IPS DF 4.7 (cell line): ENCODE results near the gene GALNT16.
"Not testable (repeated sequence)": the region's sequence is repeated elsewhere in the genome, so short reads cannot be mapped to it uniquely, and the experiment has no call there.

ENCODE experiments used
- DNase-seq: peaks from one replicate; pipeline ENCODE4 v3.0.0-alpha.2; 2013; ENCODE audit warnings: low spot score; ENCODE audit errors: extremely low read depth

The GALNT16 gene

DNA sequence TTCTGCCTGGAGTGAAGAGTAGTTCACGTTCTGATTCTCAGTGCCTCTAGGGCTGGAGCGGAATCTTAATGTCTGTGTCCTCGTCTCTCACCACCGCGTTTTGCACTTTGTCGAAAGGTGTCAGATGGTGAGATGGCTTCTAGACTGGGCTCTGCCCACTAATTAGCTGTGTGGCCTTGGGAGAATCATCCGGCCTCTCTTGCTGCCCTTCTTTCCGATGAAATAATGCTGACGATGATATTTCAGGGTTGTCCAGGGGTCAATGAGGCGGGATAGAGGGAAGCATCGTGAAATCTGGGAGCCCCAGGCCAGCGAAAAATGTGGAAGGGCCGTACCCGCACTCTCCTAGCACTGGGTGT lies 811 bp upstream of the GALNT16 start:
- DNase-seq = no peak

DNA sequence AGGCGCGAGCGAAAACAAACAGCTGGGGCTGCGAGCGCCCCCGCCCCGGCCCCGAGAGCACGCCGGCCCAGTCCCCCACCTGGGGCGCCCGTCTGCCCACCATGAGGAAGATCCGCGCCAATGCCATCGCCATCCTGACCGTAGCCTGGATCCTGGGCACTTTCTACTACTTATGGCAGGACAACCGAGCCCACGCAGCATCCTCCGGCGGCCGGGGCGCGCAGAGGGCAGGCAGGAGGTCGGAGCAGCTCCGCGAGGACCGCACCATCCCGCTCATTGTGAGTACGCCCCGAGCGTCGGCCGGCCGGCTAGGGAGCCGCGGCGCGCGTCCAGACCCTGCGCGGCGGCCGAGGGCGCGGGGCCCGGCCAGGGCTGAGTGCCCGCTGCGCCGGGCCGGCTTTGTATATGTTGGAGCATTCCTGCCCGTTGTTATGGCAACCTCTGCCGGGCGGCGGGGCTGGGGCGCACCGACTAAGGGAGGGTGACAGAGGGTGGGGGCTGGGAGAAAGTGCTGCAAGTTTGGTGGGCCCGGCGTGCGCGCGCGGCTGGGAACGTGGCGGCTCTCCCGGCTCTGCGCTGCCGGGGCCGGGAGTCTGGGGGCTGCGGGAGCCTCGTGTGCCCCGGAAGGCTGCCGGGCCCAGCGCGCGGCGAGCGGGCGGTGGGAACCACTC lies 367 bp downstream of the GALNT16 start:
- no peak for DNase-seq

DNA sequence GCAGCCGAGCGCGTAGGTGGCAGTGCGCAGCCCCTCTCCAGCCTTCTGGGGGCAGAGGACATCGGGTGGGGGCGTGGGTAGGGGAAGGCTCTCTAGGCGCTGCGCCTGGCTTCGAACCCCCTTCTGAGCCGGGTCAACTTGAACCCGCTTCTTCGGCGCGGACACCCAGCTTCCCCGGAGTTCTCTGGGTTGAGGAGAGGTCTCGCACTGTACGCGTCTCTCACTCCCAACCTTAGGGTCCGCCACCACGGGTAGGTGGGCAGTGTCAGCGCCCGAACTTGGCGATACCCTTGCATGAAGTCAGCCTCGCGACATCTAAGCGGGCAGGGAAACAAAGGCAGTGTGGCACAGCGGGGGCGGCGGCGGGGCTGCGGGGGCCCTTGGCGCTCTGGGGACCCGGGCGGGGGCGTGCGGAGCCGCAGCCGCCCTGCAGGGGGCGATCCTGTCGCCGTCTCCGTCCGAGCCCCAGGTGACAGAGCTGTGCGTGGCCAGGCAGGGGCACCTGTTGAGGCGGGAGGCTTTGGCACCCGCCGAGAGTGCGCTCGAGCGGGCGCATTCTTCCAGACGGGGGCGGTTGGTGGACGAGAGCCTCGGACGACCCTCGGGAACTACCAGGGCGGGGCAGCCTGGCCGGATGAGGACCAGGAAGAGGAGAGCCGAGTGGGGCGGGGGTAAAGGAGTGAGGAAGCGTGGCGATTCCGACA lies 1.1 kb downstream of the GALNT16 start:
- DNase-seq = no peak

DNA sequence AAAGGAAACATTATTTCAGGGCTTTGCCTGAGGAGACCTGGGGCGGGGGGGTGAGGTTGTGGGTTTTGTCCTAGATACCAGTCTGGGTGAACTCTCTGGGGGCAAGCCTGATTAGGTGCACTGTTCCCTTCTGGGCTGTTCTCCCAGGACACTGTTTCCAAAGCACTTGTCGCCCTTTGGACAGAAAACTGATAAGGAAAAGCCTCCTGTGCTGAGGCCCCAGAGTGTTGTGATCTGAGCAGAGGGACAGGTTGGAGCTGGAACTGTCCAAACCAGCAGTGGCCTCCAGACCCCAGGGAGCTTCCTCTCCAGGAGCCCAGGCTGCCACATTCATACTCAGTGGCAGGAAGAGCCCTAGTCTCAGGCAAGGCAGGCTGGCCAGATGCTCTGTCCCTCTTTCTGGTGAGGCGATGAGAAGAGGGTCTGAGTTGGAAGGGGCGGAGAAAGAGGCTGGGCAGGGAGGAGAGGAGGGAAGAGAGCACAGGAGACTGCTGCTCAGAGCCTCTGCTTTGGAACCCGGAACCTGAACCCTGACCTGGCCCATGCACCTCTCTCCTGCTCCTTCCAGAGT lies 1.9 kb downstream of the GALNT16 start:
- no peak for DNase-seq

DNA sequence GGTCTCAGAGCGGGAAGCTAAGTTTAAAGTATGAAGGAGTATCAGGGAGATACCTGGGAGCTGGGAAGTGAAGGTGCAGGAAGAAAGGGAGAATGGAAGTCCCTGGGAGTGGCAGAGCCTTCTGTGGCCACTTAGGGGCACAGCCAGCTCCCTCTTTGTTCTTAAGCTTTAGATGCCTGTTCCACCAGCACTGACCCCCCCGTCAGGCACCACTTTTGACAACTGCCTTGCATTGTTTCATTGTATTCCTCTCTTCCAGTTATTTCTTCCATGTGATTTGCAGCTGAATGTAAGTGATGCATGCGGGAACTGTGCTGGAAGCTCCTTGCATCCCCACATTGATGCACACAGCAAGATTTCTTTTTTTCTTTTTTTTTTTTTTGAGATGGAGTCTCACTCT lies 2.6 kb downstream of the GALNT16 start:
- DNase-seq = no peak

DNA sequence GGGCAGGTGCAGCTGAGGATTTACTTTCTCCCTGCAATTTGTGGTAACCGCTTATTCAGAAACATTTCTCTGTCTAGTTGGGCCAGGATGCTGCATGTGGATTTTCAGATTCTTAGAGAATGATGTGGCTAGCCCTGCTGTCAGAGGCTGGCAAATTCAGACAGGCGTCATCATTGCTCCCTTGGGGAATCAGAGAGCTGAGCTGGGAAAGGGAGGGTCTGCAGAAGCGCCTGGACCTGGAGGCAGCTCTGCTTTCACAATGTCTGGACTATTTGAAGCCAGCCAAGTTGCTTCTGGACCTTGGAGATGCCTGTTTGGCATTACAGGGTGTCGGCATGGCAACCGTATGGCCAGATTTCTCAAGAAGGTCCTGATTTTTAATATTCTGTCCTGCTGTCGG lies 3.4 kb downstream of the GALNT16 start:
- DNase-seq = no peak

DNA sequence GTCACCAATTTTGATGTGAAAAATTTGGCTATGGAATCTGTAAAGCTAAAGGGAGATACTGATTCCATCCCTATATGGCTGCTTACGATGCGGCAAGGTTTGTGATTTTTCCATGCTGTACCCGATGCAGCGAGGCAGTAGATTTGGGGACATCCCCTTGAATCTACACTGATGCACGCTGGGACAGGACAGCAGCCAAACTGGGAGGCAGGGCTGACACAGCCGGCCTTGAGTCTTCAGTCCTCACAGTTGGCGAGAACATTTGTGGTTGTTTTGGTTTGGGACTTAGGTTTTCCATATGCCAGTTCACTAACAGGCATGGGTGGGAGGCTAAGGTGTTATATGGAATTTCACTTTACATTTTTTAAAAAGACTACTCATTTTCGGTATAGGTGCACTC lies 3.8 kb downstream of the GALNT16 start:
- DNase-seq = no peak

DNA sequence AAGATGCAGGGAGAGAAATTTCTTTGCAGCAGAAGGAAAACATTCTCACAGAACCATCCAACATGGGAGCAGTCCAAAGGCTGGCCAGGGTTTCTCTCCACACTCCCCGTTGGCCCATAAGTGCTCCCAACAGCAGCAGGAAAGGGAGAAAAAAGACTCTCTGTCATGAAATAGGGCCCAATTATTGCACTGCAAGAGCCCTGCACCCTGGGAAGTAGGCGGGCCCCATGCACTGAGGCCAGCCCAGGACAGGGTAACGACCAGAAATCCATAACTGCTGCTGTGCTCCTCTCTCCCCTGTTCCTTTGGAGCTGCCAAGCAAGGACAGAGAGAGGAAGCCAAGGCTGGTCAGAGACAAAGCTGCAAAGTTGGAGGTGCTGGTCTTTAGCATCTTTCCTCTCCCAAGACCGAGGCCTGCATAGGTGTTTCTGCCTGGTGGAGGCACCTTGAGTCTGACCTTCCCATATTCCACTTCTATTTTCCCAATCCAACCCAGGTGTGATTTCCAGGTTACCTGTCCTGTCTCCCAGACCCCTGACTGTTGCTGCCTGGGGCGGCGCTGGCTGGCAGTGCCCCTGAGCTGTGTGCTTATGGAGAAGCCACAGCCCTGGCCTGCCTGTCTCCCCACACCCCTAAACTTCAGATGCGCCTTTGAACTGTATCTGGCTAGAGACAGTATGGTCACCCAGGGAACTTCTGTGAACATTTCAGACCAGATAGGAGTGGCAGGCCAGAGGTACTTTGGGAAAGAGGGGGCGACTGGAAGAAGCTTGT lies 6.8 kb downstream of the GALNT16 start:
- DNase-seq = no peak

DNA sequence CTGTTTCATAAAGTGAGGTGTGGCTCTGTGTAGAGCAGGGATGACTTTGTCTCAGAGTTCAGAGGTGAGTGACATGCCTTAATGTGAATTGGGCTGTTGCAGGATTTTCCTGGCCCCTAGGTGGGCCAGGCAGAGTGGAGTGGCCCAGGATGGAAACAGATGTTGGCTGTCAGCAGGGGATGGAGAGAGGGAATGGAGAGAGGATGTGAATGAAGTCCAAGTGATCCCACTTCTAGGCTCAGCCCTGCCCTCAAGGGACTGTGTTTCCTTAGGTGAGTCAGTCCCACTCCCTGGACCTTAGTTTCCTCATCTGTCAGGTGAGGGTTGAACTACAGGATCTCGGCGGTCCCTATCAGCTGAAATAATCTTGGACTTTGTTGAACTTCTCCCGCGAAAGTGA lies 7.5 kb downstream of the GALNT16 start:
- no peak for DNase-seq

DNA sequence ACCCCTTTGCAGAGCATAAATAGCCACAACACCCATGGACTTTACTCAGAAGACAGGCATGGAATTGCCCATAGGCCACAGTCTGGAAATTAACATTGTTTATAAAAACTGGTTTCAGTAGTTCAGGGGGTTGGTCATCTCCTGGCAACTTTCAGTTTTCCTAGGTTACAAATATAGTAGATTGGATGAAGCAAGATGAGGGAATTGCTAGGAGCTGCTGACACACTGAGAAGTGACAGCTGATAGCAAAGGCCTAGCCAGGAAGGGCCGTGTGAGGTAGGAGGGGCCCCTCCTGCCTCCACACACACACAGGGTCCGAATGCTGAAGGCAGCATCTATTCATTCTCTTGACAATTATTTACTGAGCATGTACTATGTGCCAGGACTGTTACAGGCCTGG lies 8.3 kb downstream of the GALNT16 start:
- DNase-seq = no peak

DNA sequence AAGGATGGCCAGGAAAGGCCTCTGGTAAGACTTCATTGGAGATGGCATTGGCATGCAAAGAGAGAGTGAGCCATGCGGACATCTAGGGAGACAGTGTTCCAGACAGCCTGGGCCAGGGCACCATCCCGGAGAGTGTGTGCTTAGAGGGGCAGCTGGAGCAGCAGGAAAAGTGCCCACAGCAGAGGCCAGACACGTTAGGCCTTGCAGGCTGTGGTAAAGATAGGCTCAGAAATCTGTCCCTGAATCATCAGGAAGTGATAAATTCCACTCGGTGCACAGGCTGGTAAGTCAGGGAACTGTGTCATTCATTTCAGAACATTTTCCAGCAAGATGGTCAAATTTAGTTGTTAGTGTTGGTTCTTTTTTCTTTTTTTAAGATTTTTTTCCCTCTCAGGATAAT lies 8.8 kb downstream of the GALNT16 start:
- DNase-seq = no peak

DNA sequence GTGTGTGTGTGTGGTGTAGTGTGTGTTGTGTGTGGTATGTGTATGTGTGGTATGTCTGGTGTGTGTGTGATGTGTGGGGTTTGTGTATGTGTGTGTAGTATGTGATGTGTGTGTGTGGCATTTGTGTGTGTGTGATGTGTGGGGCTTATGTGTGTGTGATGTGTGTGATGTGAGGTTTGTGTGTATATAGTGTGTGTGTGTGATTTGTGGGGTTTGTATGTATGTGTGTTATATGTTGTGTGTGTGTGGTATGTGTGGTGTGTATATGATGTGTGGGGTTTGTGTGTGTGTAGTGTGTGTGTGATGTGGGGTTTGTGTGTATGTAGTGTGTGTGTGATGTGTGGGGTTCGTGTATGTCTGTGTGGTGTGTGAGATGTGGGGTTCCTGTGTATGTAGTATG lies 9.4 kb downstream of the GALNT16 start:
- no peak for DNase-seq

DNA sequence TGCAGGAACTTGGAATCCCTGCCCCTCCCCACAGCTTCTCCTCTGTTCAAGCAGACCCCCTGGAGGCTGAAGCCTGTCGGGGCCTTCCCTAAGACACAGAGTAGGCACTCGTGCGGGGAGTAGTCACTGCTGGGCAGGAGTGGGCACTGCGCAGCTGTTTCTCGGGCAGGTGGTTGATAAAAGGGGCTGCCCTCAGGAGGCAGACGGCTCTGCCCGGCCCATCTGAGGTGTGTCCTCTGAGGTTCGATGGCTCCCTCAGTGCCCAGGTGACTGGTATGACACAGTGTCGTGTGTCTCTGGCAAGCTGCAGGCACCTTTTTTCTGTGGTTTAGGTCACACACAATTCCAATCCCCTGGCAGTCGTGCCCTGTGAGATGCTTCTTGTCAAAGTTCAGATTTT lies 10.1 kb downstream of the GALNT16 start:
- no peak for DNase-seq

DNA sequence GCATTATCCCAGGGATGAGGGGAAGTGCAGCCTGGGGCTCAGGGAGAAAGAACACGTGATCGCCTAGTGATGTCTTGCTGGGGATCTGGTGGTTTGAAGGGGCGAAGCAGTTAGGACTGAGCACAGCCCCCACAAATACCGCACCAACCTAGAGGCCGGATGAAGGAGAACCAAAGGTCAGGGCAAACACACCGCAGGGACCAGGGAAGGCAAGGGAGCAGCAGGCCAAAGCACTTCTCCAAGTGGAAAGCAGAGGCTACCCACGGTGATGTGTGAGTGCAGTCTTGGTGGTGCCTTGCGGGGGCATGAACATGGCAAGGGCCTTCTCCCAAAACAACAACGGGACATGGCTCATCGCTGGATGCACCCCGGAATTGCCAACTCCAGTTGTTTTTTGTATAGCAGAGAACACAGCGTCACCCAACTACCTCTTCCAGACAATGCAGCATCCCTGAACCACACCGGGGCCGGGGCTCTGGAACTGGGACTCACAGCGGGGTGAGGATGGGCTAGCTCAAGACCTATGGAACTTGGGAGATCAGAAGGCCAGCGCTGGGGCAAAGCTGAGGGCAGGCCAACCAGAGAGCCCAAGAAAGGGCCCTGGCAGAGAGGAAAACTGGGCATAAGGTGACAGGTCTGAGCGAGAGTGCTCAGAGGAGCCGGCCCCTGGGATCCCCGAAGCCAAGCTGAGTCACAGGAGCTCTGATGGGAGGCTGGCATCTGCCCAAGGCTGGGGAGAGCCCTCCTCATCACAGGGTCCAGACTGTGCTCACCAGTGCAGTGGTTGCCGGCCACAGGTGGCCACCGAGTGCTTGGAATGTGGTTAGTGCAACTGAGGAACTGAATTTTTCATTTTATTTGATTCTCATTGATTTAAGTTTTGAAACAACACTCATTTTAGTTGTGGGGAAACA lies 11.1 kb downstream of the GALNT16 start:
- no peak for DNase-seq

DNA sequence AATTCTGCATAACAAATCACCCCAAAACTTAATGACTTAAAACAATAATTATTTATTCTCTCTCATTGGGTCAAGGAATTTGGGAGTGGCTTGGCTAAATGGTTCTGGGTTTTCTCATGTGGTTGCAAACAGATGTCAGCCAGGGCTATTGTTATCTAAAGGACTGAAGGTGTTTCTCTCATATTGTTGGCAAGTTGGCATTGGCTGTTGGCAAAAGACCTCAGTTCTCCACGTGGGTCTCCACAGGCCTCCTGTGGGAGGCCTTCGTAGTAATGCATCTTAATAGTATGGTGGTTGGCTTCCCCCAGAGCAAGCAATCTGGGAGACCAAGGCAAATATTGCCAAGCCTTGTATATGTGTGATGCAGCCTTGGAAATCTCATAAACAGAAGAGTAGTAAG lies 14.4 kb downstream of the GALNT16 start:
- no peak for DNase-seq

DNA sequence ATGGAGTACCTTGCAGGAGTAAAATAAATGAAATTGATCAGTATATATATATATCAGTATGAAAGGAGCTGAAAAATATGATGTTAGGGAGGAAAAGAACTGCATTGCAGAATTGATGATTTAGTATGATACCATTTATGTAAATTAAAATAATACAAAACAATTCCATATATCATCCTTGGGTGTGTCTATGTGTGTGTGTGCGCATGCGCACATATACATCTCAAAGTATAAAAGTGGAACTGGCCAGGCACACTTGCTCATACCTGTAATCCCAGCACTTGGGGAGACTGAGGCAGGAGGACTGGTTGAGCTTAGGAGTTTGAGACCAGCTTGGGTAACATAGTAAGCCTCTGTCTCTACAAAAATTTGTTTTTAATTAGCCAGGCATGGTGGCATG lies 15.4 kb downstream of the GALNT16 start:
- no peak for DNase-seq

DNA sequence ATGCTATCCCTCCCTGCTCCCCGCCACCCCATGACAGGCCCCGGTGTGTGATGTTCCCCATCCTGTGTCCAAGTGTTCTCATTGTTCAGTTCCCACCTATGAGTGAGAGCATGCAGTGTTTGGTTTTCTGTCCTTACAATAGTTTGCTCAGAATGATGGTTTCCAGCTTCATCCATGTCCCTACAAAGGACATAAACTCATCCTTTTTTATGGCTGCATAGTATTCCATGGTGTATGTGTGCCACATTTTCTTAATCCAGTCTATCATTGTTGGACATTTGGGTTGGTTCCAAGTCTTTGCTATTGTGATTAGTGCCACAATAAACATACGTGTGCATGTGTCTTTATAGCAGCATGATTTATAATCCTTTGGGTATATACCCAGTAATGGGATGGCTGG lies 17.4 kb downstream of the GALNT16 start:
- DNase-seq = not testable (repeated sequence)

DNA sequence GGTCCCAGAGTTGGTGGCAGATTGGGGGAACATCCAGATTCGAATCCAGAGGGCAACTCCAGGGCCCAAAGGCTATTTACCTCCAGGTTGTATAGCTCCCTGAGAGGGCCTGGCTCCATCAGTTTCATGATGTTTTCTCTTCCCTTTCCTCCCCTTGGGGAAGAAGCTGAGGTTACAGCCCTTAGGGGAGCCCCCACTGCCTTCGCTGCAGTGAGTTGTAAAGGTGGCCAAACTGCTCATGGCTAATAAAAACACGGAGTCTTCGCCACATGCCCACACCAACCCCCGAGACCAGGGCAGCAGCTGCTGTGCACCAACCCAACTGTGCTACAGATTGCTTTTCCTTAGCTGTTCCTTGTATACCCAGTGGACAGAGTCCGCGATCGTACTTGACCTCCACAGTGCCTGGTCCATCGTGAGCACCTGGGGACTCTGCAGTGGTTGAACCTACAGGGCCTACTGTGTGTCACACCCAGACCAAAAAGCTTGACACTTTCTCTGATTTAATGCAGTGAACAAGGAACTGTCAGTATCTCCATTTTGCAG lies 20.9 kb downstream of the GALNT16 start:
- no peak for DNase-seq

DNA sequence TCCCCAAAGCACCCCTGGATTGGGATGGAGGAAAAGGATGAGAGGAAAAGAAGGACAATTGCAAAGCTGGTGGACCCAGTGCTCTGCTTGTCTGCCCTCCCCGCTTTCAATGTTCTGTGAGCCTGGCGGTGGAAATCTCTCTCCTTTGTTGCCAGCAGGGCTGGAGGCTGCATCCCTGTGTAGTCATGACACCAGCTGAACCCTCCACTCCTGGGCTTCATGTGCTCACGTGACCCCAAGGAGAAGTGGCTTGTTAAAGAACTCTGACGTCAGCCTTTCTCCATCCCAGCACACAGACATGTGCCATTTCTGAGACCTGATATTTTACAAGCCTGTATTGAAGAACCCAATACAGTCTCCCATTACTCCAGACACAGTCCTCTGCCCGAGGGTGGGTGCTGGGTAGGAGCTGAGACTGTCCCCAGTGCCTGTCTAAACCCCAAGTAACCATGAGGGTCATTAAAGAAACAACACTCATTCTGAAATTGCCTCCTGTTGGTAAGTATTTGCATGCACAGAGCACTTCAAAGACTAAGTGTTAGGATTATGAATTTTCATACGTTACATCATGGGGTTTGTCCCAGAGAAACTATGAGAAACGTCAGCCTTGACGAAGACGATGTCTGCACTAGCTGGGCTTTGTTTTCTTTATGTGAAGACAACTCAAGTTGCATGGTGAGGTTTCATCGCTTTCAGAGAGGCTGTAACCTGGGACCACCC lies 21.7 kb downstream of the GALNT16 start:
- DNase-seq = no peak

DNA sequence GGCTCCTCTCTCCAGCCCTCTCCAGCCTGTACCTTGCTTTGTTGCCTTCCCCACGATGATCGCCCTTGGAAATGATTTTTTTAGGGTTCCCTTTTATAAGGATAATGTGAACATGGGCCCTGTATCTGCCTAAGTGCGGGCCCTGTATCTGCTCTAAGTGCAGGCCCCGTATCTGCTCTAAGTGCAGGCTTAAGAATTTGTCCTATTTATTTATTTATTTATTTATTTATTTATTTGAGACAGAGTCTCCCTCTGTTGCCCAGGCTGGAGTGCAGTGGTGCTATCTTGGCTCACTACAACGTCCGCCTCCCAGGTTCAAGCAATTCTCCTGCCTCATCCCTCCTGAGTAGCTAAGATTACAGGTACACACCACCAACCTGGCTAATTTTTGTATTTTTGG lies 22.5 kb downstream of the GALNT16 start:
- DNase-seq = no peak
